K562 (cell line): ENCODE data around the gene SGIP1. TPM values are rescaled to one million over a fixed set of nuclear protein-coding genes. Genes with fewer than 3 reads are reported as not detected.

Experiments used
- ATAC-seq: fragments of 200-7000 bp; cut with Tn5 transposase; 3 replicates; pipeline ENCODE4 v1.9.1; 2020; ENCODE audit warnings: moderate library complexity
- BruUV-seq: library from RNA; stranded (reverse); fragments of 400-500 nt; replicated peaks from 2 replicates; lab custom pipeline; 2021; lab: Mats Ljungman, UMichigan
- CTCF ChIA-PET: fragments of 300-600 bp; formaldehyde crosslinking; extraction: SDS; loops from one replicate; lab custom pipeline; 2021; ENCODE audit warnings: low intra/inter-chr PET ratio; lab: Yijun Ruan, JAX
- POLR2A ChIA-PET: fragments of 300-600, 350-650 bp; sonication (Branson Sonifier 250); formaldehyde crosslinking; extraction: SDS; loops from one replicate; lab custom pipeline; 2021; ENCODE audit warnings: antibody characterized with exemption, inconsistent platforms; lab: Yijun Ruan, JAX
- DNase-seq, 4 experiments: peaks; one replicate each; pipeline versions ENCODE4 v3.0.0 to v3.0.0-alpha.2; 2011 to 2018; ENCODE audit warnings: low spot score in 3 of 4, mixed read lengths in 3 of 4; ENCODE audit errors: extremely low read depth in 1 of 4
- FAIRE-seq: peaks from 2 replicates; lab custom pipeline; 2011; peaks lifted over from hg19 to GRCh38; lab: Jason Lieb, UNC
- H2AFZ ChIP-seq: 2 replicates; pipeline ENCODE4 v1.6.0; 2011; ENCODE audit warnings: low read depth, low read length, control low read depth, inconsistent platforms
- H3K27ac ChIP-seq: fragments of 200-600 bp; 3 replicates; pipeline ENCODE4 v1.8.0; 2011; ENCODE audit warnings: low read depth, mild to moderate bottlenecking, control low read depth, inconsistent platforms, low read length, moderate library complexity, mixed read lengths; ENCODE audit errors: extremely low read depth
- H3K27me3 ChIP-seq, 2 experiments: fragments of 300-600 bp in 1 of 2; 2 replicates in 1 of 2; 3 replicates in 1 of 2; pipeline versions ENCODE4 v1.6.0 to v1.8.0; 2011; ENCODE audit warnings: inconsistent platforms in 2 of 2, low read length in 2 of 2, mild to moderate bottlenecking in 1 of 2, mixed read lengths in 1 of 2, moderate library complexity in 1 of 2; ENCODE audit not compliant: control insufficient read depth in 2 of 2, insufficient read depth in 2 of 2
- H3K36me3 ChIP-seq: fragments of 300-600 bp; 3 replicates; pipeline ENCODE4 v1.8.0; 2011; ENCODE audit warnings: mild to moderate bottlenecking, low read length, inconsistent platforms; ENCODE audit not compliant: control insufficient read depth, insufficient read depth
- H3K4me1 ChIP-seq, 2 experiments: fragments of 200-600 bp in 1 of 2; replicated peaks in 1 of 2; 2 replicates in 1 of 2; 3 replicates in 1 of 2; pipeline versions ENCODE4 v1.5.1 to v1.8.0; 2011; ENCODE audit warnings: inconsistent platforms in 2 of 2, low read length in 2 of 2, mild to moderate bottlenecking in 1 of 2, mixed read lengths in 1 of 2, moderate library complexity in 1 of 2; ENCODE audit not compliant: control insufficient read depth in 2 of 2, insufficient read depth in 2 of 2
- H3K4me2 ChIP-seq: 2 replicates; pipeline ENCODE4 v1.6.1; 2011; ENCODE audit warnings: low read length, control low read depth, inconsistent platforms, mixed read lengths; ENCODE audit not compliant: insufficient read depth
- H3K4me3 ChIP-seq: fragments of 200-600 bp; sonication (generic), shearing (Covaris generic); 2 replicates; pipeline ENCODE4 v1.5.1; 2016; ENCODE audit warnings: control low read depth, inconsistent platforms
- H3K79me2 ChIP-seq: fragments of 200-600 bp; 3 replicates; pipeline ENCODE4 v1.8.0; 2011; ENCODE audit warnings: low read length, inconsistent platforms; ENCODE audit not compliant: control insufficient read depth, insufficient read depth
- H3K9ac ChIP-seq, 2 experiments: 2 replicates each; pipeline versions ENCODE4 v1.6.0 to v1.6.1; 2011; ENCODE audit warnings: low read depth in 2 of 2, low read length in 2 of 2, control low read depth in 1 of 2, inconsistent platforms in 1 of 2, mild to moderate bottlenecking in 1 of 2, mixed read lengths in 1 of 2; ENCODE audit not compliant: insufficient read depth in 1 of 2
- H3K9me1 ChIP-seq: one replicate; pipeline ENCODE4 v1.6.0; 2011; ENCODE audit warnings: inconsistent platforms, mild to moderate bottlenecking, low read length, moderate library complexity; ENCODE audit not compliant: control insufficient read depth, insufficient read depth
- H3K9me3 ChIP-seq: replicated peaks from 2 replicates; pipeline ENCODE4 v1.5.1; 2011; ENCODE audit warnings: low read depth, low read length, inconsistent platforms; ENCODE audit not compliant: control insufficient read depth, insufficient read depth
- H4K20me1 ChIP-seq: replicated peaks from 2 replicates; pipeline ENCODE4 v1.6.1; 2011; ENCODE audit warnings: low read length, inconsistent platforms, mixed read lengths; ENCODE audit not compliant: control insufficient read depth, insufficient read depth
- AFF4 ChIP-seq: sonication (generic); formaldehyde crosslinking; IDR thresholded peaks from 2 replicates; pipeline ENCODE4 v1.8.0; 2023; ENCODE audit warnings: mild to moderate bottlenecking, missing genetic modification reagents
- BRF1 ChIP-seq: IDR thresholded peaks from 3 replicates; pipeline ENCODE4 v1.6.1; 2011; ENCODE audit warnings: borderline replicate concordance, mild to moderate bottlenecking; ENCODE audit not compliant: insufficient read length; ENCODE audit errors: extremely low read depth
- CBX2 ChIP-seq: fragments of 200-600 bp; sonication (generic); IDR thresholded peaks from one replicate; pipeline ENCODE4 v1.6.1; 2012; ENCODE audit warnings: mild to moderate bottlenecking, low read length, inconsistent platforms; ENCODE audit not compliant: insufficient read depth, poor library complexity, severe bottlenecking
- CHD4 ChIP-seq: fragments of 200-600 bp; sonication (generic); IDR thresholded peaks from 3 replicates; pipeline ENCODE4 v1.6.1; 2012; ENCODE audit warnings: low read depth, mild to moderate bottlenecking, mixed read lengths, low read length, inconsistent platforms; ENCODE audit not compliant: insufficient read depth, insufficient replicate concordance, poor library complexity, severe bottlenecking
- DACH1 ChIP-seq: fragments of 450-650 bp; IDR thresholded peaks from 2 replicates; pipeline ENCODE4 v1.6.1; 2018; ENCODE audit not compliant: partially characterized antibody
- DPF2 ChIP-seq: fragments of 450-650 bp; IDR thresholded peaks from 2 replicates; pipeline ENCODE4 v1.6.1; 2016
- HMG20B ChIP-seq: fragments of 250-450 bp; sonication (Bioruptor Pico); IDR thresholded peaks from 2 replicates; pipeline ENCODE4 v1.5.0; 2021; ENCODE audit warnings: mild to moderate bottlenecking
- POU5F1 ChIP-seq: fragments of 150-350 bp; IDR thresholded peaks from 2 replicates; pipeline ENCODE4 v1.6.1; 2014; ENCODE audit warnings: borderline replicate concordance, low read length, low read depth, mild to moderate bottlenecking; ENCODE audit not compliant: partially characterized antibody
- PTTG1 ChIP-seq: fragments of 450-650 bp; IDR thresholded peaks from 2 replicates; pipeline ENCODE4 v1.6.1; 2016; ENCODE audit warnings: low read depth, mild to moderate bottlenecking, missing genetic modification characterization, missing compliant biosample characterization
- STAT6 ChIP-seq: sonication (generic); formaldehyde crosslinking; IDR thresholded peaks from 2 replicates; pipeline ENCODE4 v1.8.1; 2023; ENCODE audit warnings: mild to moderate bottlenecking, missing genetic modification reagents
- TFAP4 ChIP-seq: sonication (generic); formaldehyde crosslinking; IDR thresholded peaks from 2 replicates; pipeline ENCODE4 v1.8.0; 2022; ENCODE audit warnings: missing genetic modification reagents, mild to moderate bottlenecking, moderate library complexity, borderline replicate concordance
- ZNF140 ChIP-seq: fragments of 250-450 bp; sonication (Bioruptor Pico); IDR thresholded peaks from 2 replicates; pipeline ENCODE4 v1.8.0; 2021; ENCODE audit warnings: moderate library complexity, mild to moderate bottlenecking, inconsistent platforms
- ZNF57 ChIP-seq: fragments of 450-650 bp; formaldehyde crosslinking; IDR thresholded peaks from 2 replicates; pipeline ENCODE4 v1.4.0; 2020; ENCODE audit warnings: mild to moderate bottlenecking, moderate library complexity
- ZNF696 ChIP-seq: fragments of 250-450 bp; sonication (Bioruptor Pico); conservative IDR thresholded peaks from 2 replicates; pipeline ENCODE4 v1.4.0; 2020; ENCODE audit warnings: mild to moderate bottlenecking, moderate library complexity
- ZNF766 ChIP-seq: fragments of 200-800 bp; sonication (Bioruptor generic); conservative IDR thresholded peaks from 2 replicates; pipeline ENCODE4 v1.6.1; 2016; ENCODE audit warnings: missing genetic modification characterization, missing compliant biosample characterization
- WGBS: fragments of 100-300 bp; shearing (Covaris generic); methylation state at CpG from one replicate; pipeline ENCODE4 v1.1.6; 2016; ENCODE audit warnings: low coverage, mixed read lengths; ENCODE audit not compliant: insufficient coverage; ENCODE audit errors: missing lambda C conversion rate; 5-methylcytosine and 5-hydroxymethylcytosine counted together
- in situ Hi-C: fragments of 300-500 bp; cut with MboI; formaldehyde crosslinking; loops from 4 replicates; pipeline ENCODE4 v1.15.0; 2018; ENCODE audit warnings: inconsistent platforms, mixed read lengths
- intact Hi-C: fragments of 100-400 bp; cut with micrococcal nuclease; formaldehyde crosslinking; loops from 2 replicates; pipeline ENCODE4 v1.14.2; 2022
- polyA plus RNA-seq, 8 experiments: library from polyadenylated mRNA; depleted of rRNA in 4 of 8; stranded (reverse) in 5 of 8; unstranded in 3 of 8; fragments of >200 nt; fragmentation: Nextera tagmentation in 2 of 8; fragmentation: Illumina TruSeq in 1 of 8; extraction: Ambion mirVana in 2 of 8; extraction: Trizol in 1 of 8; gene quantifications; 2 replicates each; pipeline versions ENCODE4 v1.2.1 to v1.2.3, GENCODE V29; 2011 to 2014; ENCODE audit warnings: inconsistent platforms in 1 of 8, missing spikeins in 1 of 8
- total RNA-seq, 7 experiments: library from RNA; depleted of rRNA in 6 of 7; stranded (reverse); fragments of >200 nt in 6 of 7; fragmentation: Illumina TruSeq in 2 of 7; extraction: Trizol in 2 of 7; gene quantifications; 2 replicates each; pipeline versions ENCODE4 v1.2.1 to v1.2.3, GENCODE V29; 2011 to 2021; ENCODE audit warnings: low replicate concordance in 1 of 7

The SGIP1 gene
- total and polyA plus RNA-seq, 9 of the 15 experiments (the other 6 are each of a cell fraction or from before 2014, with no cell fraction given), result 0.07 to 0.35 TPM; not detected in 7

GRCh38 chr1:66628926-66629325, 95.0 kb downstream of the SGIP1 start (continued):
- TF ChIP-seq AFF4 (CRISPR knock-in tag) (no peak), DACH1 (no peak), DPF2 (no peak), ZNF766 (no peak), ZNF696 (no peak), CBX2 (no peak), BRF1 (no peak)
- TF ChIP-seq, all 486 proteins: peak for 0

GRCh38 chr1:66633159-66633558, 99.2 kb downstream of the SGIP1 start:
- ChIA-PET CTCF (no interaction called here), POLR2A (interaction anchor here (0.7 to 1.7 kb wide), 3 partner anchors 15 to 98 kb away, joined by 3 to 6 read pairs (median 3); no protein-coding TSS in a partner anchor)
- no TSS peak for BruUV-seq
- H3K27me3 ChIP-seq, result peaks cover 2 to 6% of the 10 kb centered on the region in 2 experiments; a peak in 2 of 5 replicates
- ATAC-seq (no peak), FAIRE-seq (no peak), DNase-seq (no peak)
- no peak overlapping the region for H3K27ac ChIP-seq
- H3K9me3 ChIP-seq, result no peaks in the 10 kb centered on the region
- H3K4me1 ChIP-seq, result no peaks in the 10 kb centered on the region
- H3K79me2 ChIP-seq, result no peaks in the 10 kb centered on the region
- H2AFZ ChIP-seq, result no peak overlapping the region
- H3K9ac ChIP-seq, result no peak overlapping the region
- no peaks in the 10 kb centered on the region; the same call in 1 of the 2 replicates for H4K20me1 ChIP-seq
- no peak overlapping the region for H3K4me2 ChIP-seq
- no peak overlapping the region for H3K4me3 ChIP-seq
- H3K9me1 ChIP-seq, result no peaks in the 10 kb centered on the region
- H3K36me3 ChIP-seq, result no peaks in the 10 kb centered on the region
- intact Hi-C loops, result no loop called here
- in situ Hi-C loops, result no loop called here
- WGBS, result 0% methylated on average over 1 of the region's 1 CpG
- TF ChIP-seq TFAP4 (CRISPR knock-in tag) (no peak), POU5F1 (no peak), CHD4 (no peak), HMG20B (no peak), STAT6 (CRISPR knock-in tag) (no peak), PTTG1 (tag) (no peak), ZNF57 (CRISPR knock-in tag) (no peak), ZNF140 (CRISPR knock-in tag) (no peak)
